ENCODE measurements around the gene BICC1. TPM values are rescaled to one million over a fixed set of nuclear protein-coding genes. Genes with fewer than 3 reads are reported as not detected.

The BICC1 gene
- total and polyA plus RNA-seq, 2 of the 4 experiments (the other 2 are of a cell fraction): 5.7 to 42.5 TPM

DNA sequence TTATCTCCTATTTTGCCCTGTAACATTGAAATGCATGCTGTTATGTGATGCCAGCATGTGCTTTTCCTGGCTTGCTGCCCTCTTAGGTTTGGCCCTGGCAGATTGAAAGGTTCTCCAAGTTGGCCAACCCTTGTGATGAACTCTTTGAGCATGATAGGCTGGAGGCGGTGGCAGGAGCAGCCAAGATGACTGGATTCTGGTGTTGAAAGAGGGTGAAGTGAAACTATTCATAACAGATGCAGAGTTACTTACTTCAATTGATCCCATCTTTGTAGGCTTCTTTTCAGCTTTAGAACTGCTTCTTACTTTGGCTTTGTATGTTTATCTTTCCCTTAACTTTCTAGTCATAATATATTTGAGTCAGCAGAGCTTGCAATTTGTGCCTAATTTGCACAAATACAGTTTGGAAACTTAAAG is 57.6 kb downstream of the BICC1 start:
- ChIA-PET CTCF (no interaction called here), POLR2A (ENCODE audit: unreplicated experiment) (interaction anchor here (0.7 kb wide), 1 partner anchor 10 kb away, joined by 5 read pairs; no protein-coding TSS in a partner anchor)
- TF ChIP-seq MAFK (IDR thresholded peaks at IDR 0.05; ENCODE audit: low read depth, low read length) (peak; percentile 72), RFX5 (IDR thresholded peaks at IDR 0.05; ENCODE audit: low read depth, low read length) (no peak), FOS (IDR thresholded peaks at IDR 0.05; ENCODE audit: low read depth, low read length) (no peak), NFE2L2 (IDR thresholded peaks at IDR 0.05; ENCODE audit: low read depth, low read length) (no peak)
- intact Hi-C loops (cut with micrococcal nuclease) (no loop called here), dilution Hi-C loops (cut with HindIII; ENCODE audit: low sequenced_read_pairs, unreplicated experiment) (no loop called here), in situ Hi-C loops (cut with MboI; ENCODE audit: low sequenced_read_pairs) (no loop called here)
- no peak overlapping the region for H2BK20ac ChIP-seq (ENCODE audit: low read depth, low read length)
- ATAC-seq (ENCODE audit: low read depth) (peak; percentile 72), DNase-seq (peak; percentile 68)
- H2BK15ac ChIP-seq (ENCODE audit: low read depth, low read length): no peak overlapping the region
- H2BK120ac ChIP-seq (ENCODE audit: low read depth, low read length): no peak overlapping the region
- H3K4me3 ChIP-seq (ENCODE audit: insufficient read depth, low read depth, low read length): no peak overlapping the region
- H3K79me1 ChIP-seq (ENCODE audit: low read depth in 1 of 2, low read length in 2 of 2): peaks cover 28 to 58% of the 10 kb centered on the region in 2 experiments; a peak in 3 of 4 replicates
- H2AK5ac ChIP-seq (ENCODE audit: low read depth, low read length): no peak overlapping the region
- H3K18ac ChIP-seq (ENCODE audit: low read depth, low read length): no peak overlapping the region
- H2AFZ ChIP-seq (replicated peaks; ENCODE audit: low read length, poor library complexity): no peak overlapping the region
- peaks cover 15% of the 10 kb centered on the region; the same call in 1 of the 2 replicates for H4K20me1 ChIP-seq (ENCODE audit: insufficient read depth, low read length)
- H3K23ac ChIP-seq (ENCODE audit: low read depth, low read length): no peak overlapping the region
- H3K9me3 ChIP-seq (ENCODE audit: control insufficient read depth, insufficient read depth, low read length): peaks cover 2% of the 10 kb centered on the region; the same call in 1 of the 2 replicates
- peak overlapping the region; percentile 5; the same call in 1 of the 2 replicates for H3K4me2 ChIP-seq (ENCODE audit: low read depth, low read length)
- no peak overlapping the region for H4K8ac ChIP-seq (ENCODE audit: low read depth in 2 of 2, low read length in 2 of 2)
- H3K14ac ChIP-seq (replicated peaks; ENCODE audit: low read depth, low read length): no peak overlapping the region
- peaks cover 4% of the 10 kb centered on the region for H3K4me1 ChIP-seq (ENCODE audit: control insufficient read depth, insufficient read depth, low read length)
- H3K56ac ChIP-seq (ENCODE audit: extremely low read depth, insufficient read depth, low read length): no peak overlapping the region
- peak overlapping the region; percentile 50; the same call in 1 of the 2 replicates for H3K27ac ChIP-seq (ENCODE audit: insufficient read depth, low read length)
- H4K5ac ChIP-seq (ENCODE audit: low read depth, low read length): no peak overlapping the region
- H2BK5ac ChIP-seq (ENCODE audit: low read depth, low read length, poor library complexity, severe bottlenecking): peak overlapping the region; percentile 10
- no peak overlapping the region for H4K91ac ChIP-seq (ENCODE audit: insufficient read depth, low read depth, low read length)
- no CpG with 5 or more reads among the region's 1 CpG for WGBS, 2 experiments (ENCODE audit: extremely low coverage in 2 of 2, insufficient read length in 1 of 2)
- 0 out of 2 replicates have a peak, but pooled peaks cover 3% of the 10 kb centered on the region for H3K36me3 ChIP-seq (ENCODE audit: control insufficient read depth, insufficient read depth, low read length)
- H2AK9ac ChIP-seq (replicated peaks; ENCODE audit: low read depth, low read length, poor library complexity): no peak overlapping the region
- H3K9ac ChIP-seq (ENCODE audit: low read depth, low read length): no peak overlapping the region
- no peak overlapping the region for H3K4ac ChIP-seq (ENCODE audit: low read depth, low read length)
- H3K27me3 ChIP-seq (ENCODE audit: control insufficient read depth, insufficient read depth, low read length): no peaks in the 10 kb centered on the region
- BruUV-seq (replicated peaks): no TSS peak
- H3K9me1 ChIP-seq (ENCODE audit: insufficient read depth, low read length): 0 out of 2 replicates have a peak, but pooled peaks cover 2% of the 10 kb centered on the region

Measured in IMR-90 (cell line).